Endothelial cell of umbilical vein (primary cell): ENCODE data around the gene CCDC188.

ENCODE experiments used
- CTCF ChIP-seq, 2 donors: IDR thresholded peaks; 1 replicate in 1 of 2; 2 replicates in 1 of 2; pipeline ENCODE4 v1.5.1; 2011; ENCODE audit warnings: low read length in 2 of 2, mild to moderate bottlenecking in 2 of 2, moderate library complexity in 2 of 2, control low read depth in 1 of 2, inconsistent platforms in 1 of 2, low read depth in 1 of 2; ENCODE audit not compliant: insufficient read depth in 1 of 2; ENCODE audit errors: extremely low read depth in 1 of 2
- EZH2 ChIP-seq: IDR thresholded peaks from 2 replicates; pipeline ENCODE4 v1.6.1; 2012; ENCODE audit warnings: borderline replicate concordance, low read depth, mild to moderate bottlenecking, moderate library complexity, low read length, inconsistent platforms; ENCODE audit not compliant: severe bottlenecking
- FOS ChIP-seq: IDR thresholded peaks from 2 replicates; pipeline ENCODE4 v1.6.1; 2011; ENCODE audit warnings: mild to moderate bottlenecking, low read length, moderate library complexity, borderline replicate concordance; ENCODE audit not compliant: insufficient read depth
- GATA2 ChIP-seq: IDR thresholded peaks from 2 replicates; pipeline ENCODE4 v1.7.0; 2011; ENCODE audit warnings: low read depth, mild to moderate bottlenecking, moderate library complexity, mixed read lengths, low read length; ENCODE audit not compliant: insufficient read length, insufficient read depth
- JUN ChIP-seq: IDR thresholded peaks from 2 replicates; pipeline ENCODE4 v1.6.1; 2011; ENCODE audit warnings: borderline replicate concordance, low read depth; ENCODE audit not compliant: insufficient read length, insufficient read depth
- MAX ChIP-seq: IDR thresholded peaks from 2 replicates; pipeline ENCODE4 v1.6.1; 2011; ENCODE audit not compliant: insufficient read depth, insufficient read length
- MYC ChIP-seq: IDR thresholded peaks from one replicate; pipeline ENCODE4 v1.6.1; 2011; ENCODE audit warnings: mild to moderate bottlenecking, low read depth, low read length
- POLR2A ChIP-seq: IDR thresholded peaks from 2 replicates; pipeline ENCODE4 v1.6.1; 2012; ENCODE audit warnings: low read depth, mild to moderate bottlenecking, control low read depth, low read length
- POLR2AphosphoS5 ChIP-seq: IDR thresholded peaks from 2 replicates; pipeline ENCODE4 v1.6.1; 2012; ENCODE audit warnings: low read depth, mild to moderate bottlenecking, control low read depth, low read length, moderate library complexity; ENCODE audit not compliant: insufficient read depth

GRCh38 chr22:20192293-20192971 is 41.6 kb upstream of the CCDC188 start:
- no peak for TF ChIP-seq EZH2
- no peak for TF ChIP-seq CTCF (IDR thresholded peaks at IDR 0.05; ENCODE audit: extremely low read depth in 1 of 2, insufficient read depth in 1 of 2, low read depth in 1 of 2, low read length in 2 of 2)
- TF ChIP-seq POLR2A: no peak
- TF ChIP-seq POLR2AphosphoS5: no peak
- TF ChIP-seq JUN: no peak
- no peak for TF ChIP-seq MYC
- TF ChIP-seq GATA2: no peak
- TF ChIP-seq MAX: no peak
- TF ChIP-seq FOS: no peak
